ELF-1 (cell line): Measurements from ENCODE around the gene CFAP299.
"Not testable (repeated sequence)": the region's sequence is repeated elsewhere in the genome, so short reads cannot be mapped to it uniquely, and the experiment has no call there.

Experiments used
- DNase-seq: peaks from one replicate; pipeline ENCODE4 v3.0.0-alpha.2; 2016; ENCODE audit warnings: low read depth, low spot score

The CFAP299 gene

GRCh38 chr4:80335554-80336358 is at the start of gene CFAP299:
TSS of gene CFAP299 (plus strand) at chr4:80335730.
- DNase-seq, result peak; percentile 95

DNA sequence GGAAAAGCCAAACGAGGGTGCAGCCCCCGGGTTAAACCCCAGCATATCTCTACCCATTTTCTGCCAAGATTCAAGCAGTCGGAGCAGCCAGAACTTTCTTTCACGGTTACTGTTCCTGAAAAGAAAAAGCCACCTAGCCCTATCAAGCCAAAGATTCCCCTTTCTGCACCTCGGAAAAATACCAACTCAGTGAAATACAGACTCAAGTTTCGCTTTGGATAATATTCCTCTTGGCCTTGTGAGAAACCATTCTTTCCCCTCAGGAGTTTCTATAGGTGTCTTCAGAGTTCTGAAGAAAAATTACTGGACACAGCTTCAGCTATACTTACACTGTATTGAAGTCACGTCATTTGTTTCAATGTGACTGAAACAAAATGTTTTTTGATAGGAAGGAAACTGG is 49.1 kb upstream of the CFAP299 start:
- DNase-seq, result no peak

- not testable (repeated sequence) for DNase-seq
Measured at GRCh38 chr4:80290665-80291064, 44.9 kb upstream of the CFAP299 start.

- DNase-seq, result no peak
Measured at GRCh38 chr4:80294206-80294605, 41.3 kb upstream of the CFAP299 start.

DNA sequence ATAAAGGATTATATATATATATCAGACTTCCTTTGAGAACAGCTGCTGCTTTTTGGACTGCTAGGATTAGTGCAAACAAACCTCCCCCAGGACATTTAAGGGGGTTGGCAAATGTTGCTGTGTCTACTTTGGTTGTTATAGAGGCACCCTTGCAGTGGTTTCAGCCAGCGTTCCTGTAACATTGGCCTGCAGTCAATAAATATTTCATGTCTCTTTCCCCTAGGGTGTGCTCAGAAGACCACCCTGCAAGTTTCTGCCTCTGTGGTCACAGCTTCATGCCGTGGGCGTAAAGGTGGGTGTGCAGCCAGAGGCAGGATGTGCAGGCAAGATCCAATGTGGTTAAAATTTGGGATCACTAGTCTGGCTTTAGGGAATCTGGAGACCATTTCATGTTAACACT is 40.2 kb upstream of the CFAP299 start:
- DNase-seq, result no peak

GRCh38 chr4:80295826-80296225 is 39.7 kb upstream of the CFAP299 start:
- no peak for DNase-seq

DNA sequence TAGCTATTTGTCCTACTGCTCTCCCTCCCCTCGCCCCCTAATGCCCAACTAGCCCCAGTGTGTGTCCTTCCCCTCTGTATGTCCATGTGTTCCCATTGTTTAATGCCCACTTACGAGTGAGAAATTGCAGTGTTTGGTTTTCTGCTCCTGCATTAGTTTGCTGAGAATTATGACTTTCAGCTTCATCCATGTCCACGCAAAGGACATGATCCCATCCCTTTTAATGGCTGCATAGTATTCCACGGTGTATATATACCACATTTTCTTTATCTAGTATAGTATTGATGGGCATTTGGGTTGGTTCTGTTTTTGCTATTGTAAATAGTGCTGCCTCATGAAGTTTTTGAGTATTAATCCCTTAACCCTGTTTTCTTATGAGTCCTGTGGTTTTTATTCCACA is 33.6 kb upstream of the CFAP299 start:
- no peak for DNase-seq

GRCh38 chr4:80302616-80303223 is 32.8 kb upstream of the CFAP299 start:
- no peak for DNase-seq

DNA sequence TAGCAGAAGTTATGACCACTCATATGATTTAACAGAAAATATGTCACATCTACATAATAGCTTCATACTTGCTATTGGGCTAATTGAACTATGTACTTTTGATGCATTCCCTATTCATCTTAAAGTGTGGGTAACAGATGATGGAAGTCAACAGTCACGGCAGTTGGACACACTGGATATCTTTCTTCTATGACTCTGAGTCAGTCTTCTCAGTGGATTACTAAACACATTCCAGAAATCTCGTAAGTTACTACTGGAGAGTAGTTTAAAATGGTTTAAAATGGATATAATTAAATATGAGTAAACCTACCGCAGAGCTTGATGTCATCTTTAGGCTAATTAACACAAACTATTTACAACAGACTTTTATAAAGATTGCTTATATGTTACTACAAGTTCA is 30.1 kb upstream of the CFAP299 start:
- DNase-seq, result no peak

GRCh38 chr4:80306260-80306659 is 29.3 kb upstream of the CFAP299 start:
- no peak for DNase-seq

DNA sequence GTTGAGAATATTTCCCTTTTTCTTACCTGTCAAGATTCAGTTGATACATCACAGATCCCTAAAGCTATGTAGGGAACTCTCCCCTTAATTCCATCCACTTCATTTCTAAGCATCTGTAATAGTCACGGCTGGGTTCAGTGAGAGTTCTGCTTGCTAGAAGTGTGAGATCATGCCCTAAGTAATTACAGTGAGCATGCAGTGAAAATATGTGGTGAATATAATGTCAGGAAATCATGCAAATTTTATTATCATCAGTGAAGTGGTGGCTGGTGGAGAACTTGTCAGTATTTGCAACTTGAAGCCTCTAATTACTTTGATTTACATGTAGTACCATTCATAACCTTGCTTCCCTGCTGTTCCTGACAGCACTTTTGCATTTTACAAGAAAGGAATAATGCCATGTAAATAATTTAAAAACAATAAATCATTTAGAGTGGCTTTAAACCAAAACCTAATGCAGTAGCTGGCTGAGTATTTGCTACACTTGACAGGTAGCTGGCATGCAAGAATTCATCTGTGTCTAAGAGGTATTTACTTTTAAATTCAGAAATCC is 28.3 kb upstream of the CFAP299 start:
- no peak for DNase-seq

GRCh38 chr4:80307774-80308465 is 27.6 kb upstream of the CFAP299 start:
- DNase-seq, result no peak

DNA sequence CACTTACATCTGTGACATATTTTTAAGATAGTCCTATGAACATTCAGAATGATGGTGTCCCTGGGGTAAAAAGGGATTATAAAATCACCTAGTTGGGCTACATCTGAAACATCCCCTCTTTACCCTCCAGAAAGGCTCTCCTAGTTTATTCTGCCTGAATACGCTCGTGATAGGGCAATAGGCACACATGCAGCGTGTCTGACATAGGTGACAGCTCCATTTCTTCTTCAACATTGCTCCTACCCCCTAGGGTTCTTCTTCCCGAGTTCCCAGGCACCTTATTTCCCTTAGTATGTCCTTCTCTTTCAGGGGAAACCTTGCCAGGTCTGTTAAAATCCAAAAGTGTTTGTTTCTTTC is 27.1 kb upstream of the CFAP299 start:
- DNase-seq, result no peak

DNA sequence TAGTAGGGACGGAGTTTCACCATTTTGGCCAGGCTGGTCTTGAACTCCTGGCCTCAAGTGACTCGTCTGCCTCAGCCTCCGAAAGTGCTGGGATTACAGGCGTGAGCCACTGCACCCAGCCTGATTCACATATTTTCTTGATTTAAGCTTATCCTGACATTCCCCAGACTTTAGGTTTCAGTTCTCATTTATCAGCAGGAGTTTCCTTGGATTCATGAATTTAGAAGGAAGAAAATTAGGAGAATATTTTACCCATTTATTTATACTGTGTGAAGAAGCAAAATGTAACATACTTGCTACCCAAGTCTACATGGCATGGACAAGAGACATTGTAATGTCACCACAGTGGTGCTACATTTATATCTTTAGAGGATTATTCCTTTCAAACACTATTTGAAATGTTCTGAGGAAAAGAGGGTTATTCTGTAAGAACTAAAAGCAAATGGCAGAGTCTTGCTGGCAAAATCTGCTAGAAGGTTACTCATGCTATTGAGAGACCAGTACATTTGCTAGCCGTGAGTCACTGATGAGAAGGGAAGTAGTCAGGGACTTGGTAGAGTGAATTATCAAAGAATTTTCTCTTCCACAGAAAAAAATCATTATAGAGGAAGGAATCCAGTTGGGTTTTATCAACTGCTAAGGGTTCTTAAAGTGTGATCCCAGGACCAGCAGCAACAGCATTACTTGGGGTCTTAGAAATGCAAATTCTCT is 26.1 kb upstream of the CFAP299 start:
- DNase-seq, result no peak

DNA sequence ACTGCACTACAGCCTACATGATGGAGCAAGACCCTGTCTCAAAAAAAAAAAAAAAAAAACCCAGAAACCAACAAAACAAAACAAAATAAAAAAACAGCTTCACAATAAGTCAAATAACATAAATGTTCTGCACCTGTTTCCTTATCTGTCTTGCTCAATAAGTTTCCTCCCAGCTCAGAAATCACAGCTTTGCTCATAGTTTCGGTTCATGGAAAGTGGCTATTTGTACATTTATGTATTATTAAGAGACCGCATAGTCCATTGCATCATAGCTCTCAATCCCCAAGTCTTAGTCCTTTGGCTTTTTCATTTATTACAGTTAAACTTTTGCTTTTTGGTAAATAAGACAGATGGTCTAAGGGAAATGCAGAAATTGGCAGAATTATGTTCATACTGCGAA is 24.4 kb upstream of the CFAP299 start:
- no peak for DNase-seq

DNA sequence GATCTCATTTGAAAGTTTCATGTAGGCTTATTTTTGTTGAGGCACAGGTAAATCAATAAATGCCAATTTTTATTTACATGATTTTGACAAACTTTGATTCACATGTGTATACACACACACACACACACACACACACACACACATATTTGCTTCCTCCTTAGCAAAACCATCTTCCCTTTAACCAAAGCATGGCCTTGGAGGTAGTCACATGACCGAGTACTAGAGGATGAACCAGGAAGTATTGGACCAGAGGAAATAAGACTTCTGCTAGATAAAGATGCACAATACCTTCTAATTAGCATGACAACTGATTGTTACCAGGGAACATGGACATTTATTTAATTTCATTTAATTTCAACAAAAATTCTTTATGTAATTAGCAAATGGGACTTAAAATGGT is 23.4 kb upstream of the CFAP299 start:
- DNase-seq, result no peak

GRCh38 chr4:80313627-80314026 is 21.9 kb upstream of the CFAP299 start:
- no peak for DNase-seq

DNA sequence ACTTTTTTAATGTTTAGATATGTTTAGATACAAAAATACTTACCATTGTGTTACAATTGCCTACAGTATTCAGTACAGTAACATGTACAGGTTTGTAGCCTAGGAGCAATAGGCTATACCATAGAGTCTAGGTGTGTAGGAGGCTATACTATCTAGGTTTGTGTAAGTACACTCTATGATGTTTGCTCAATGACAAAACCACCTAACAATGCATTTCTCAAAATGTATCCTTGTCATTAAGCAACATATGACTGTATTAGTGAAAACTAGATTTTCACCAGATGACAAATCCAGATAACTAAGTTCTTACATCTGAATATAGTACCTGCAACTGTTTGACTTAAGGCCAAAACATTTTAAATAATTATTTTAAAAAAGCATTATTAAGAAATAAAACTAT is 19.7 kb upstream of the CFAP299 start:
- not testable (repeated sequence) for DNase-seq

GRCh38 chr4:80321341-80321740 is 14.2 kb upstream of the CFAP299 start:
- no peak for DNase-seq

DNA sequence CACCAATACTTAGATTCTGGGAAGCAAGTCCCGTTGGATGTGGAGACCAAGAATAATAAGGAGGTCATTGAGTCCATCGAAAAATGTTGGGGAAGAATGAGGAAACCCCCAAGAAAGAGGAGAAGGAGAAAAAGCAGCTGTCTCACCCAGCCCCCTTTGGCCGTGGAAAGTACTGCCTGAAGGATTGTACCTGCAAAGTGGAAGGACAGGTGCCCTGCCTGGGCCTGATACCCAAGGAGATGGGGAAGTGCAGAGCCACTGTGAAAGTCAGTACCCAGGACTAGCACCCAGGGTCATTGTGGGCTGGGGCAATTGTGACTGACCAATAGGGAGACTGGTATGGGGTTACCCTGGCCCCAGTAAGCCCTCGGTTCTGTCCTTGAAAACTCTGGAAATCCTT is 13.8 kb upstream of the CFAP299 start:
- DNase-seq, result no peak

DNA sequence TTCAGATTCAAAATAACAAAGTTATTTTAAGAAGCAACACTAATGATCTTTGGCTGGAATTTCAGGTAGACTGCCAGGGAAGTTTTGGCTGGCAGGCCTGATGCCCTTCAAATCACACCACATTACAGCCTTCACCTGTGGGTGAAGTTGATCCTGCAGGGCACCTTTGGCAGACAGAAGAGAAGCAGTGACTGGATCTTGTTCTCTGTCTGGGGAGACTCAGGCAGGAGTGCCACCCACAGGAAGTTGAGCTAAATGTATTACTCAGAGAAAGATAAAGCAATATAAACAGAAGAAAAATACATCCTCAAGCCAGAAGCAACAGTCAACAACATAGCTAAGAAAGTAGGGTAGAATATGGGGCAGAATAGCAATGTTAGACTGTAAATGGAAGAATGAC is 12.8 kb upstream of the CFAP299 start:
- DNase-seq, result no peak

GRCh38 chr4:80324171-80324570 is 11.4 kb upstream of the CFAP299 start:
- no peak for DNase-seq
